HepG2 (cell line): ENCODE measurements around the gene FABP1. TPM values are rescaled to one million over a fixed set of nuclear protein-coding genes. Genes with fewer than 3 reads are reported as not detected.

Experiments used
- CAMTA2 ChIP-seq: sonication (generic); formaldehyde crosslinking; IDR thresholded peaks from 2 replicates; pipeline ENCODE4 v1.4.0; 2020; ENCODE audit warnings: mild to moderate bottlenecking, missing genetic modification reagents, borderline replicate concordance
- CENPX ChIP-seq: sonication (generic); formaldehyde crosslinking; IDR thresholded peaks from 2 replicates; pipeline ENCODE4 v1.9.0; 2021; ENCODE audit warnings: mild to moderate bottlenecking, missing genetic modification reagents, moderate library complexity
- DR1 ChIP-seq: sonication (generic); formaldehyde crosslinking; IDR thresholded peaks from 2 replicates; pipeline ENCODE4 v1.8.0; 2021; ENCODE audit warnings: mild to moderate bottlenecking, missing genetic modification reagents, inconsistent platforms
- EZH2 ChIP-seq: conservative IDR thresholded peaks from 2 replicates; pipeline ENCODE4 v1.6.1; 2012; ENCODE audit warnings: mild to moderate bottlenecking, low read depth, low read length, moderate library complexity
- FOXO1 ChIP-seq: sonication (generic); formaldehyde crosslinking; IDR thresholded peaks from 2 replicates; pipeline ENCODE4 v1.4.0; 2020; ENCODE audit warnings: missing genetic modification reagents
- HES4 ChIP-seq: sonication (generic); formaldehyde crosslinking; IDR thresholded peaks from 2 replicates; pipeline ENCODE4 v1.9.0; 2021; ENCODE audit warnings: mild to moderate bottlenecking, missing genetic modification reagents, borderline replicate concordance
- KLF13 ChIP-seq: sonication (generic); formaldehyde crosslinking; IDR thresholded peaks from 2 replicates; pipeline ENCODE4 v1.4.0; 2020; ENCODE audit warnings: mild to moderate bottlenecking, missing genetic modification reagents
- MAFK ChIP-seq, 2 experiments: IDR thresholded peaks in 1 of 2; conservative IDR thresholded peaks in 1 of 2; 2 replicates each; pipeline ENCODE4 v1.6.1; 2011; ENCODE audit warnings: improper control_type of control experiment in 2 of 2, low read length in 2 of 2
- MTF1 ChIP-seq: sonication (generic); formaldehyde crosslinking; IDR thresholded peaks from 2 replicates; pipeline ENCODE4 v1.5.0; 2020; ENCODE audit warnings: missing genetic modification reagents
- NCOA2 ChIP-seq: sonication (generic); formaldehyde crosslinking; IDR thresholded peaks from 2 replicates; pipeline ENCODE4 v1.8.0; 2022; ENCODE audit warnings: inconsistent platforms
- NFE2 ChIP-seq: sonication (generic); formaldehyde crosslinking; IDR thresholded peaks from 2 replicates; pipeline ENCODE4 v1.4.0; 2020; ENCODE audit warnings: missing genetic modification reagents
- PAX8 ChIP-seq: sonication (generic); formaldehyde crosslinking; IDR thresholded peaks from 2 replicates; pipeline ENCODE4 v1.8.0; 2022; ENCODE audit warnings: mild to moderate bottlenecking, missing genetic modification reagents, borderline replicate concordance
- RFXANK ChIP-seq: IDR thresholded peaks from 2 replicates; pipeline ENCODE4 v1.6.1; 2016
- SAP130 ChIP-seq: IDR thresholded peaks from 2 replicates; pipeline ENCODE4 v1.6.1; 2016; ENCODE audit warnings: low read depth
- YEATS2 ChIP-seq: sonication (generic); formaldehyde crosslinking; IDR thresholded peaks from 2 replicates; pipeline ENCODE4 v1.4.0; 2020; ENCODE audit warnings: missing genetic modification reagents, borderline replicate concordance
- ZBTB3 ChIP-seq: sonication (generic); formaldehyde crosslinking; IDR thresholded peaks from 2 replicates; pipeline ENCODE4 v1.4.0; 2020; ENCODE audit warnings: low read depth, mild to moderate bottlenecking, moderate library complexity, missing genetic modification reagents, borderline replicate concordance
- ZBTB43 ChIP-seq: sonication (generic); formaldehyde crosslinking; conservative IDR thresholded peaks from 2 replicates; pipeline ENCODE4 v1.4.0; 2020; ENCODE audit warnings: missing genetic modification reagents
- ZC3H4 ChIP-seq: sonication (generic); formaldehyde crosslinking; IDR thresholded peaks from 2 replicates; pipeline ENCODE4 v1.4.0; 2020; ENCODE audit warnings: missing genetic modification reagents, borderline replicate concordance
- ZFP37 ChIP-seq: sonication (generic); formaldehyde crosslinking; IDR thresholded peaks from 2 replicates; pipeline ENCODE4 v1.4.0; 2020; ENCODE audit warnings: missing genetic modification reagents, borderline replicate concordance
- ZFX ChIP-seq: sonication (generic); formaldehyde crosslinking; IDR thresholded peaks from 2 replicates; pipeline ENCODE4 v1.4.0; 2020; ENCODE audit warnings: mild to moderate bottlenecking, low read depth, missing genetic modification reagents, moderate library complexity
- ZNF513 ChIP-seq: sonication (generic); formaldehyde crosslinking; conservative IDR thresholded peaks from 2 replicates; pipeline ENCODE4 v1.5.0; 2020; ENCODE audit warnings: missing genetic modification reagents
- ZNF543 ChIP-seq: sonication (generic); formaldehyde crosslinking; IDR thresholded peaks from 2 replicates; pipeline ENCODE4 v1.4.0; 2020; ENCODE audit warnings: mild to moderate bottlenecking, missing genetic modification reagents
- ZNF557 ChIP-seq: sonication (generic); formaldehyde crosslinking; IDR thresholded peaks from 2 replicates; pipeline ENCODE4 v1.4.0; 2020; ENCODE audit warnings: missing genetic modification reagents
- ZNF768 ChIP-seq: sonication (generic); formaldehyde crosslinking; IDR thresholded peaks from 2 replicates; pipeline ENCODE4 v1.4.0; 2020; ENCODE audit warnings: missing genetic modification reagents
- ZSCAN20 ChIP-seq: sonication (generic); formaldehyde crosslinking; IDR thresholded peaks from 2 replicates; pipeline ENCODE4 v1.4.0; 2020; ENCODE audit warnings: missing genetic modification reagents, mild to moderate bottlenecking, borderline replicate concordance
- ZSCAN29 ChIP-seq: sonication (generic); formaldehyde crosslinking; conservative IDR thresholded peaks from 2 replicates; pipeline ENCODE4 v1.4.0; 2020; ENCODE audit warnings: mild to moderate bottlenecking, missing genetic modification reagents
- polyA plus RNA-seq, 8 experiments: library from polyadenylated mRNA; depleted of rRNA in 3 of 8; stranded (reverse) in 7 of 8; unstranded in 1 of 8; fragments of >200 nt; fragmentation: Illumina TruSeq in 4 of 8; extraction: Trizol in 4 of 8; gene quantifications; 2 replicates each; pipeline versions ENCODE4 v1.2.1 to v1.2.3, GENCODE V29; 2011 to 2016; ENCODE audit warnings: low read depth in 4 of 8, missing spikeins in 1 of 8, mixed read lengths in 1 of 8; ENCODE audit not compliant: insufficient read depth in 1 of 8
- total RNA-seq, 5 experiments: library from RNA; depleted of rRNA; stranded (reverse); fragments of >200 nt; fragmentation: Illumina TruSeq; extraction: Trizol; gene quantifications; 2 replicates each; pipeline ENCODE4 v1.2.3, GENCODE V29; 2016; ENCODE audit warnings: low read depth in 1 of 5
- TF ChIP-seq, protein P1 (sequence below): sonication (generic); formaldehyde crosslinking; conservative IDR thresholded peaks from 2 replicates; pipeline ENCODE4 v1.8.1; 2023; ENCODE audit warnings: missing genetic modification reagents
- TF ChIP-seq, protein P2 (sequence below): sonication (generic); formaldehyde crosslinking; IDR thresholded peaks from 2 replicates; pipeline ENCODE4 v1.5.1; 2020; ENCODE audit warnings: mild to moderate bottlenecking, missing genetic modification reagents, moderate library complexity

FABP1 gene
- total and polyA plus RNA-seq, 2 of the 13 experiments (the other 11 are each of a cell fraction or from before 2014, with no cell fraction given) = 644 to 1,608 TPM

DNA sequence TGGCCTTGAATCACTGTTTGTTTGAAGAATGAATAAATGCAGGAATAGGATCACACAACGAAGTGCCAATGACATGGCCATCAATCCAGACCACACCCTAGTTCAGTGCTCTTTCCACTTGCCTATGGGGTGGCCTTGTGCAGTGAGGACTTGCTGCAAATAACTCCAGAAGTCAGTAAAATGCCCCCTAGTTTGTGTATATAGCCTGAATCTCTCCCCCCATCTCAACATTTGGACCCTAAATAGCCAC lies 299 bp downstream of the FABP1 start (continued):
- no peak for TF ChIP-seq YEATS2 (CRISPR knock-in tag)
- TF ChIP-seq ZNF768 (CRISPR knock-in tag) = no peak
- peak; percentile 73; the same call in 1 of the 2 replicates for TF ChIP-seq ZFP37
- TF ChIP-seq ZNF513 (CRISPR knock-in tag) = 0 out of 2 replicates have a peak, but pooled peaks have one; percentile 86
- TF ChIP-seq RFXANK (CRISPR knock-in tag) = no peak
- TF ChIP-seq ZSCAN20 (CRISPR knock-in tag) = peak; percentile 58; the same call in 1 of the 2 replicates
- no peak for TF ChIP-seq CENPX (CRISPR knock-in tag)
- no peak for TF ChIP-seq EZH2
- TF ChIP-seq ZSCAN29 (CRISPR knock-in tag) = 0 out of 2 replicates have a peak, but pooled peaks have one; percentile 75
- TF ChIP-seq, protein P1, sequence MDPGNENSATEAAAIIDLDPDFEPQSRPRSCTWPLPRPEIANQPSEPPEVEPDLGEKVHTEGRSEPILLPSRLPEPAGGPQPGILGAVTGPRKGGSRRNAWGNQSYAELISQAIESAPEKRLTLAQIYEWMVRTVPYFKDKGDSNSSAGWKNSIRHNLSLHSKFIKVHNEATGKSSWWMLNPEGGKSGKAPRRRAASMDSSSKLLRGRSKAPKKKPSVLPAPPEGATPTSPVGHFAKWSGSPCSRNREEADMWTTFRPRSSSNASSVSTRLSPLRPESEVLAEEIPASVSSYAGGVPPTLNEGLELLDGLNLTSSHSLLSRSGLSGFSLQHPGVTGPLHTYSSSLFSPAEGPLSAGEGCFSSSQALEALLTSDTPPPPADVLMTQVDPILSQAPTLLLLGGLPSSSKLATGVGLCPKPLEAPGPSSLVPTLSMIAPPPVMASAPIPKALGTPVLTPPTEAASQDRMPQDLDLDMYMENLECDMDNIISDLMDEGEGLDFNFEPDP (CRISPR knock-in tag) = 0 out of 2 replicates have a peak, but pooled peaks have one; percentile 54
- TF ChIP-seq HES4 (CRISPR knock-in tag) = no peak
- no peak for TF ChIP-seq MAFK (conservative IDR thresholded peaks at IDR 0.05 in 1 of 2, IDR thresholded peaks at IDR 0.05 in 1 of 2; ENCODE audit: low read length in 2 of 2)
- TF ChIP-seq NCOA2 (CRISPR knock-in tag) = no peak
- TF ChIP-seq ZBTB43 (CRISPR knock-in tag) = 0 out of 2 replicates have a peak, but pooled peaks have one; percentile 19
- TF ChIP-seq CAMTA2 (CRISPR knock-in tag) = peak; percentile 68; the same call in 1 of the 2 replicates
- TF ChIP-seq PAX8 = no peak
- TF ChIP-seq KLF13 = no peak
- TF ChIP-seq, protein P2, sequence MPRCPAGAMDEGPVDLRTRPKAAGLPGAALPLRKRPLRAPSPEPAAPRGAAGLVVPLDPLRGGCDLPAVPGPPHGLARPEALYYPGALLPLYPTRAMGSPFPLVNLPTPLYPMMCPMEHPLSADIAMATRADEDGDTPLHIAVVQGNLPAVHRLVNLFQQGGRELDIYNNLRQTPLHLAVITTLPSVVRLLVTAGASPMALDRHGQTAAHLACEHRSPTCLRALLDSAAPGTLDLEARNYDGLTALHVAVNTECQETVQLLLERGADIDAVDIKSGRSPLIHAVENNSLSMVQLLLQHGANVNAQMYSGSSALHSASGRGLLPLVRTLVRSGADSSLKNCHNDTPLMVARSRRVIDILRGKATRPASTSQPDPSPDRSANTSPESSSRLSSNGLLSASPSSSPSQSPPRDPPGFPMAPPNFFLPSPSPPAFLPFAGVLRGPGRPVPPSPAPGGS = no peak
- TF ChIP-seq FOXO1 = no peak
- TF ChIP-seq ZNF543 (CRISPR knock-in tag) = no peak
- TF ChIP-seq MTF1 (CRISPR knock-in tag) = 0 out of 2 replicates have a peak, but pooled peaks have one; percentile 55
- no peak for TF ChIP-seq ZBTB3 (CRISPR knock-in tag)
- peak; percentile 17; the same call in 1 of the 2 replicates for TF ChIP-seq ZC3H4 (CRISPR knock-in tag)
- TF ChIP-seq ZNF557 = no peak
- TF ChIP-seq ZFX (CRISPR knock-in tag) = no peak; the same call in 1 of the 2 replicates
- no peak for TF ChIP-seq DR1 (CRISPR knock-in tag)
- no peak for TF ChIP-seq SAP130 (CRISPR knock-in tag)
- TF ChIP-seq NFE2 (CRISPR knock-in tag) = no peak
